Measurements from ENCODE around the gene EXOSC2. TPM values are rescaled to one million over a fixed set of nuclear protein-coding genes. Genes with fewer than 3 reads are reported as not detected.
A peak's percentile ranks its signal among the peaks of the same experiment; 100 is the strongest.

EXOSC2 gene
- total and polyA plus RNA-seq, 2 of the 13 experiments (the other 11 are each of a cell fraction or from before 2014, with no cell fraction given): 27.5 to 63.8 TPM

DNA sequence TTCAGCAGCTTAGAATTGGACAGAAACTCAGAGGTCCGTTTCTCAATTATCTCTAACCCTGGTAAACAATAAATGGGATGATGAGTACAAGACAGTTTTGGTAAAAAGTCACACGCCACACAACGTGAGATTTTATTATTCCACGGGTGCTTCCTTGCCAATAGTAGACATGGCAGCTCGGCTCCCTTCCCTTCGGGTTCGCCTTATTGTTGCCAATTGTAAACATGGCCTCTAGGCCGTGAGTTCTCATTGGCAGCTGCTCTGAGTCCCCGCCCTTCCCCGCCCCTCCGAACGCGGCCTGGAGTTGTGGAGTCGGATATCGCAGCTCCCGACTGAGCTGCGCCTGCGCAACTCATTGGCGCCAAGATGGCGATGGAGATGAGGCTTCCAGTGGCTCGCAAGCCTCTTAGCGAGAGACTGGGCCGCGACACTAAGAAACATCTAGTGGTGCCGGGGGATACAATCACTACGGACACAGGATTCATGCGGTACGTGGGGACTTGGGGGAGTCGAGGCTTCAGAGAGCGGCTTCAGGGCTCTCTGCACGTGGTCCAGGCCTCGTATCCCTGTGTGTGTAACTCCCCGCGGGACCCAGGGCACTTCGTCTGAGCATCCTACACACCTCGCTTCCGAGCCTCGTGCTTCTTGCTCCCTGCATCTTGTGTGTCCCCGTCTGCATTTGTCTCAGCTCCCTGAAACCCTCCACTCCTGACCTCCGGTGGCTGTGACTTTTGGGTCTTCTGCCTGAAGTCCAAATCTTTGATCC lies at the start of gene EXOSC2 (continued):
- TF ChIP-seq, protein P1, sequence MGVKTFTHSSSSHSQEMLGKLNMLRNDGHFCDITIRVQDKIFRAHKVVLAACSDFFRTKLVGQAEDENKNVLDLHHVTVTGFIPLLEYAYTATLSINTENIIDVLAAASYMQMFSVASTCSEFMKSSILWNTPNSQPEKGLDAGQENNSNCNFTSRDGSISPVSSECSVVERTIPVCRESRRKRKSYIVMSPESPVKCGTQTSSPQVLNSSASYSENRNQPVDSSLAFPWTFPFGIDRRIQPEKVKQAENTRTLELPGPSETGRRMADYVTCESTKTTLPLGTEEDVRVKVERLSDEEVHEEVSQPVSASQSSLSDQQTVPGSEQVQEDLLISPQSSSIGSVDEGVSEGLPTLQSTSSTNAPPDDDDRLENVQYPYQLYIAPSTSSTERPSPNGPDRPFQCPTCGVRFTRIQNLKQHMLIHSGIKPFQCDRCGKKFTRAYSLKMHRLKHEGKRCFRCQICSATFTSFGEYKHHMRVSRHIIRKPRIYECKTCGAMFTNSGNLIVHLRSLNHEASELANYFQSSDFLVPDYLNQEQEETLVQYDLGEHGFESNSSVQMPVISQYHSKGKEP (CRISPR knock-in tag; IDR thresholded peaks at IDR 0.05): no peak
- TF ChIP-seq, protein P2, sequence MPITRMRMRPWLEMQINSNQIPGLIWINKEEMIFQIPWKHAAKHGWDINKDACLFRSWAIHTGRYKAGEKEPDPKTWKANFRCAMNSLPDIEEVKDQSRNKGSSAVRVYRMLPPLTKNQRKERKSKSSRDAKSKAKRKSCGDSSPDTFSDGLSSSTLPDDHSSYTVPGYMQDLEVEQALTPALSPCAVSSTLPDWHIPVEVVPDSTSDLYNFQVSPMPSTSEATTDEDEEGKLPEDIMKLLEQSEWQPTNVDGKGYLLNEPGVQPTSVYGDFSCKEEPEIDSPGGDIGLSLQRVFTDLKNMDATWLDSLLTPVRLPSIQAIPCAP (CRISPR knock-in tag; IDR thresholded peaks at IDR 0.05; ENCODE audit: low read depth): 0 out of 2 replicates have a peak, but pooled peaks have one; percentile 51
- TF ChIP-seq ETV5 (CRISPR knock-in tag; IDR thresholded peaks at IDR 0.05; ENCODE audit: borderline replicate concordance) (no peak), REPIN1 (CRISPR knock-in tag; IDR thresholded peaks at IDR 0.05; ENCODE audit: borderline replicate concordance, low read depth) (no peak), NR3C1 (CRISPR knock-in tag; IDR thresholded peaks at IDR 0.05) (no peak), FOXA1 (IDR thresholded peaks at IDR 0.05) (no peak), FOXA1 (CRISPR knock-in tag; IDR thresholded peaks at IDR 0.05) (peak; percentile 96), NFYC (CRISPR knock-in tag; IDR thresholded peaks at IDR 0.05) (peak; percentile 88), MTF2 (CRISPR knock-in tag; IDR thresholded peaks at IDR 0.05; ENCODE audit: borderline replicate concordance) (no peak), BATF2 (CRISPR knock-in tag; IDR thresholded peaks at IDR 0.05) (no peak), ZMYM3 (CRISPR knock-in tag; IDR thresholded peaks at IDR 0.05) (no peak), ZNF749 (CRISPR knock-in tag; IDR thresholded peaks at IDR 0.05; ENCODE audit: borderline replicate concordance) (peak; percentile 56; the same call in 1 of the 2 replicates), MED1 (CRISPR knock-in tag; IDR thresholded peaks at IDR 0.05) (peak; percentile 60), ZNF383 (CRISPR knock-in tag; IDR thresholded peaks at IDR 0.05; ENCODE audit: borderline replicate concordance) (no peak), ZNF362 (CRISPR knock-in tag; IDR thresholded peaks at IDR 0.05; ENCODE audit: borderline replicate concordance) (no peak), NAIF1 (CRISPR knock-in tag; IDR thresholded peaks at IDR 0.05; ENCODE audit: borderline replicate concordance) (peak; percentile 73; the same call in 1 of the 2 replicates), ZNF7 (CRISPR knock-in tag; IDR thresholded peaks at IDR 0.05) (no peak)
- TF ChIP-seq, protein P3, sequence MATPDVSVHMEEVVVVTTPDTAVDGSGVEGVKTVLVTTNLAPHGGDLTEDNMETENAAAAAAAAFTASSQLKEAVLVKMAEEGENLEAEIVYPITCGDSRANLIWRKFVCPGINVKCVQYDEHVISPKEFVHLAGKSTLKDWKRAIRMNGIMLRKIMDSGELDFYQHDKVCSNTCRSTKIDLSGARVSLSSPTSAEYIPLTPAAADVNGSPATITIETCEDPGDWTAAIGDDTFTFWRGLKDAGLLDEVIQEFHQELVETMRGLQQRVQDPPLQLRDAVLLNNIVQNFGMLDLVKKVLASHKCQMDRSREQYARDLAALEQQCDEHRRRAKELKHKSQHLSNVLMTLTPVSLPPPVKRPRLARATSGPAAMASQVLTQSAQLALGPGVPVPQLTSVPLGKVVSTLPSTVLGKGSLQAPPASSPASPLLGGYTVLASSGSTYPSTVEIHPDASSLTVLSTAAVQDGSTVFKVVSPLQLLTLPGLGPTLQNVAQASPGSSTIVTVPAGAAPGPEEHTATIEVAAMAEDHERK (CRISPR knock-in tag; IDR thresholded peaks at IDR 0.05; ENCODE audit: low read depth): no peak
- TF ChIP-seq, protein P4, sequence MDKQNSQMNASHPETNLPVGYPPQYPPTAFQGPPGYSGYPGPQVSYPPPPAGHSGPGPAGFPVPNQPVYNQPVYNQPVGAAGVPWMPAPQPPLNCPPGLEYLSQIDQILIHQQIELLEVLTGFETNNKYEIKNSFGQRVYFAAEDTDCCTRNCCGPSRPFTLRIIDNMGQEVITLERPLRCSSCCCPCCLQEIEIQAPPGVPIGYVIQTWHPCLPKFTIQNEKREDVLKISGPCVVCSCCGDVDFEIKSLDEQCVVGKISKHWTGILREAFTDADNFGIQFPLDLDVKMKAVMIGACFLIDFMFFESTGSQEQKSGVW (CRISPR knock-in tag; IDR thresholded peaks at IDR 0.05; ENCODE audit: borderline replicate concordance): no peak
